Spinal cord (tissue), 10 donors: Measurements from ENCODE around the gene ELP1. TPM values are rescaled to one million over a fixed set of nuclear protein-coding genes. Genes with fewer than 3 reads are reported as not detected.
"Not testable (repeated sequence)": the region's sequence is repeated elsewhere in the genome, so short reads cannot be mapped to it uniquely, and the experiment has no call there.

Experiments
- DNase-seq, 6 donors: peaks; one replicate each; pipeline versions ENCODE4 v3.0.0 to v3.0.0-alpha.2; 2013 to 2015; ENCODE audit warnings: low spot score in 6 of 6, low read depth in 4 of 6
- H3K27ac ChIP-seq: one replicate; pipeline ENCODE4 v1.5.1; 2013; ENCODE audit warnings: low read depth, low read length, control low read depth
- H3K27me3 ChIP-seq: one replicate; pipeline ENCODE4 v1.6.1; 2013; ENCODE audit warnings: low read length; ENCODE audit not compliant: control insufficient read depth, insufficient read depth
- H3K36me3 ChIP-seq: one replicate; pipeline ENCODE4 v1.6.1; 2013; ENCODE audit warnings: low read length; ENCODE audit not compliant: control insufficient read depth, insufficient read depth
- H3K4me1 ChIP-seq: one replicate; pipeline ENCODE4 v1.6.1; 2013; ENCODE audit warnings: low read length; ENCODE audit not compliant: control insufficient read depth, insufficient read depth
- H3K4me3 ChIP-seq: one replicate; pipeline ENCODE4 v1.5.1; 2013; ENCODE audit warnings: low read depth, low read length, control low read depth
- H3K9me3 ChIP-seq: one replicate; pipeline ENCODE4 v1.6.1; 2013; ENCODE audit warnings: low read length; ENCODE audit not compliant: control insufficient read depth, insufficient read depth
- WGBS: methylation state at CpG from one replicate; pipeline ENCODE4 v1.1.5; 2013; ENCODE audit warnings: missing lambda C conversion rate; ENCODE audit not compliant: insufficient coverage; 5-methylcytosine and 5-hydroxymethylcytosine counted together
- long read RNA-seq, 4 donors: transcript quantifications; one replicate each; lab custom pipeline, GENCODE V29; 2026
- polyA plus RNA-seq, 2 donors: library from polyadenylated mRNA; unstranded; fragments of 120-200 nt; gene quantifications; one replicate each; pipeline ENCODE4 v1.2.1, GENCODE V29; 2013; ENCODE audit not compliant: insufficient read length in 2 of 2
- total RNA-seq, 2 donors: library from RNA; depleted of rRNA in 1 of 2; stranded (reverse); fragments of 120-200 nt in 1 of 2; fragments of >200 nt in 1 of 2; gene quantifications; one replicate each; pipeline versions ENCODE4 v1.2.3 to v1.2.4, GENCODE V29; 2013 to 2014
- donor health status: healthy.

ELP1 gene
- total RNA-seq, result 10 to 100 TPM; 41.9 to 60.2 TPM
- 10 to 100 TPM; 53.4 to 57.0 TPM for polyA plus RNA-seq
- long read RNA-seq, donor 1, full-length matches to known transcripts, result 4 of 4 reads
- long read RNA-seq, donor 1, partial matches to known transcripts, result 0 of 4 reads
- long read RNA-seq, donor 1, other reads (novel, unspliced or antisense), result 0 of 4 reads
- long read RNA-seq, donor 2, result 0 reads
- long read RNA-seq, donor 3, full-length matches to known transcripts, result 2 of 2 reads
- long read RNA-seq, donor 3, partial matches to known transcripts, result 0 of 2 reads
- long read RNA-seq, donor 3, other reads (novel, unspliced or antisense), result 0 of 2 reads
- long read RNA-seq, donor 4, result 0 reads

DNA sequence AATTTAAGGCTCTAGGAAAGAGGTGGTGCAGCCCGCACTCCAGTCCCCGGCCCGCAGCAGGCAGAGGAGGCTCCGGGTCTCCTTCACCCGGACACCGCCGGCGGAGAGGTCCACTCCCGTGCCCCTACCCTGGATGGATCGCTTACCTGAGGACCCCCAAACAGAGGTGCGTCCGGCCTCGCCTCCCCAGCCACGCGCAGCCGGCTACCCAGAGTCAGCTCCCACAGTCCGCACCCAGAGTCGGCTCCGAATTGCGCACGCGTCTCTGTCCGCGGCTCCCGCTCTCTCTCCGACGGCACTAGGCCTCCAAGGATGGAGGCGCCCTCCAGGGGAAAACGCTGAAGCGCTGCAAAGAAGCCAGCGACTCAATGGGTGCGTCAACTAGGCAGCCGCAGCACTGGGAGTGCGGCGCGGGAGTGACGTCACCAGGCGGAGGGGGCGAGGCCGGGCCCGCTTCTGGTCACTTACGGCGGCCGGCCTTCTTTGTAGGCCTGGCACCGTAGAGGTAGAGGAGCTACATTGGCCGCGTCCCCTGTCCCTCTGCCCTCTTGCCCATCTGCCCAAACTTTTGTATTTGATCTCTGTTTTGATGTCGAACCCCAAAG, at the start of gene ELP1:
Gene ELP1, minus strand, starts transcription at position 407 of the 605 bp plus-strand sequence. CDS start 2,978 bp downstream, outside the sequence.
- WGBS, result under 1% methylated on average over 41 of the region's 48 CpGs
- Histone ChIP-seq H3K36me3 (peaks cover 6% of the 10 kb centered on the region), H3K9me3 (no peaks in the 10 kb centered on the region), H3K27ac (peak within 1 kb of the TSS; percentile 94), H3K4me1 (peaks cover 4% of the 10 kb centered on the region), H3K27me3 (no peaks in the 10 kb centered on the region), H3K4me3 (peak within 1 kb of the TSS; percentile 95)
- DNase-seq, result peak; percentile 77 to 98 (median 89)

DNA sequence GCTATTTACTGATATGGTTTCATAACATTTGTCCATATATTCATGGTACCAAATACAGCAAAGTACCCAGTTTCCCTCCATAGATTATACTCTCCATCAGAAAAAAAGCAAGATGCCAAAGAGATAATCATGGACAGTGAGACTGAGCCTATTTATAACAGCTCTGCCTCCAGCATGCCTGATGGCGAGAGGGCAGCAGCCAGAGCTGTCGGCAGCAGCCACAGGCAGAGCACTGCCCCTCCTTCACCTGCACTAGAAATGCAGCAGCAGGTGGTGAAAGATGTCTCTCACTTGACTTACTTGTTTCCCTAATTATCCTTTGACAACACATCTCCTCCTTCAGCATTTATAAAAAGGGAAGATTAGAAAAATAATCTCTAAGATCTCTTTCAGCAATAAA, 47.0 kb upstream of the ELP1 start:
- no peaks in the 10 kb centered on the region for H3K9me3 ChIP-seq
- H3K27me3 ChIP-seq, result no peaks in the 10 kb centered on the region
- H3K36me3 ChIP-seq, result no peaks in the 10 kb centered on the region
- no peaks in the 10 kb centered on the region for H3K4me1 ChIP-seq
- H3K27ac ChIP-seq, result no peak overlapping the region
- no peak overlapping the region for H3K4me3 ChIP-seq
- WGBS, result 100% methylated on average over 1 of the region's 2 CpGs
- DNase-seq, result no peak

GRCh38 chr9:108978205-108978604, 44.3 kb upstream of the ELP1 start:
- no peaks in the 10 kb centered on the region for H3K27me3 ChIP-seq
- no peak overlapping the region for H3K27ac ChIP-seq
- no peaks in the 10 kb centered on the region for H3K4me1 ChIP-seq
- 80% methylated on average over 1 of the region's 1 CpG for WGBS
- no peak overlapping the region for H3K4me3 ChIP-seq
- peak in 1 of 6 donors; percentile 29 for DNase-seq
- H3K9me3 ChIP-seq, result no peaks in the 10 kb centered on the region
- H3K36me3 ChIP-seq, result no peaks in the 10 kb centered on the region

DNA sequence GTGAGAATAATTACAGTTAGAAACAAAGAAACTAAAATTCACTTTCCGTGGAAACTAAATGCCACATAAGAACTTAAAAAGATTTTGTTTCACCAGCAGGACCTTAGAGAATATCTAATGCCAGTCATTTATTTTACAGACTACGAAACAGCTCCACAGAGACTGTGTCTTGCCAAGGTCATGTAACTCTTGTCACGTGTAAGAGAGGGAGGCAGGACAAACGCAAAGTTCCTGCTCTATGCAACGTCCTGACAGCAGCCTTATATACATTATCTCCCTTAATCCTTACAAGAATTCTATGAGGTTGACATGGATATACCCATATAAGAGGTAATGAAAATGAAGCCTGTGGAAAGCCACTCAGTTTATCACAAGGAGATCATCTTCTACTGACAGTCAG, 40.0 kb upstream of the ELP1 start:
- Histone ChIP-seq H3K27me3 (no peaks in the 10 kb centered on the region), H3K9me3 (no peaks in the 10 kb centered on the region), H3K4me1 (no peaks in the 10 kb centered on the region), H3K36me3 (no peaks in the 10 kb centered on the region), H3K27ac (no peak overlapping the region), H3K4me3 (no peak overlapping the region)
- WGBS, result no CpG with 5 or more reads among the region's 5 CpGs
- peak in 2 of 6 donors; percentile 25 to 39 for DNase-seq

DNA sequence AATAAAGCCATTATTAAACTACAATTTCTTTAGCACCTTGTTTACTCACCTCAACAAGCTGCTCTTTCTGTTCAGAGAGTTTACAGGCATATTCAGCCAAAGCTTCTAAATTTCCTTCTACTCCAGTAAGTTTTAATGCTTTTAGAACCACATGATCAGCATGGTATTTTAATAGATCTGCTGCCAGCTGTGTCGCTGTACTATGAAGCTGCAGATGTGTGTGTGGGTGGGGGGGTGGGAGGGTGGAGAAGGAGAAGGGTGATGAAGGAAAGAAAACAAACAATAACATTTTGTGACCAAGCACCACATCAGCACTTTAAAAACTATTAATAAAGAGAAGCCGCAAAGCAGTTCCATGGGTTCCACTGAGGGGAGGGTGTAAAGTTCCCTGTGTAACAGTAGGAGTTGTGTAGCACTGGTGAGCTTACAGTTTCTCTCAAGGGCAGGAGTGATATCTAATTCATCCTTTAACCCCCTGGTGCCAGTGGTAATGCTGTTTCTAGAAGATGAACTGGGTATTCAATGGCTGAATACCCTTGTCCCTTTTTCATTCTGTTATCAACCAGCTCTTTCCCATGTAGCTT, 38.8 kb upstream of the ELP1 start:
- no peaks in the 10 kb centered on the region for H3K9me3 ChIP-seq
- no CpG with 5 or more reads among the region's 2 CpGs for WGBS
- no peaks in the 10 kb centered on the region for H3K27me3 ChIP-seq
- DNase-seq, result peak in 2 of 6 donors; percentile 47 to 53
- H3K4me1 ChIP-seq, result no peaks in the 10 kb centered on the region
- no peaks in the 10 kb centered on the region for H3K36me3 ChIP-seq
- H3K4me3 ChIP-seq, result no peak overlapping the region
- no peak overlapping the region for H3K27ac ChIP-seq

DNA sequence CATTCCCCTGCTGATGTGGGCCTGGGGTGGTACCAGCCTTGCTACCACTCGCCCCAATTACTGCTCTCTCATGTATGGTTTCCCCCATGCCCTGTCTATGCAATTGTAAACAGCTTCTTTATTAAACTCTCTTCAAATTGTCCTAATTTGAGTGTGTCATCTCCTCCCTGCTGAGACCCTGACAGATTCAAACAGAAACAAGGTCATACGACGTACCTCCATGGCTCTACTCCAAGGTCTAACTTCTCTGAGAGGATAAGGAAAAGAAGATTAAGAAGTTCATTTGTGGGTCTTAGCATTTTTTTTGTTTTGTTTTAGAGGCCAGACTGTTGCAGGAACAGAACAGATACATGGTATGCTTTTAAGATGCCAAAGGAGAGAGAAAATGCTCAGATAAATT, 38.3 kb upstream of the ELP1 start:
- Histone ChIP-seq H3K27ac (peak overlapping the region; percentile 22), H3K36me3 (no peaks in the 10 kb centered on the region), H3K4me1 (no peaks in the 10 kb centered on the region), H3K9me3 (no peaks in the 10 kb centered on the region), H3K4me3 (no peak overlapping the region), H3K27me3 (no peaks in the 10 kb centered on the region)
- DNase-seq, result peak in 1 of 6 donors; percentile 25
- 83% methylated on average over 1 of the region's 3 CpGs for WGBS

DNA sequence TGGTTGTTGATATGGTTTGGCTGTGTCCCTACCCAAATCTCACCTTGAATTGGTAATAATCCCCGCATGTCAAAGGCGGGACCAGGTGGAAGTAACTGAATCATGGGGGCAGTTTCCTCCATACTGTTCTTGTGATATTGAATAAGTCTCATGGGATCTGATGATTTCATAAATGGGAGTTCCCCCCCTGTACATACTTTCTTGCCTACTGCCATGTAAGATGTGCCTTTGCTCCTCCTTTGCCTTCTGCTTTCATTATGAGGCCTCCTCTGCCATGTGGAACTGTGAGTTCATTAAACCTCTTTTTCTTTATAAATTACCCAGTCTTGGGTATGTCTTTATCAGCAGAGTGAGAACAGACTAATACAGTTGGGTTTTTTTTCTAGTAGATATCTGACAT, 37.5 kb upstream of the ELP1 start:
- H3K27me3 ChIP-seq, H3K4me3 ChIP-seq, H3K4me1 ChIP-seq, H3K9me3 ChIP-seq, H3K36me3 ChIP-seq, H3K27ac ChIP-seq, DNase-seq: not testable (repeated sequence)
- WGBS, result no CpG with 5 or more reads among the region's 2 CpGs

GRCh38 chr9:108967916-108968315, 34.0 kb upstream of the ELP1 start:
- H3K4me1 ChIP-seq, result no peaks in the 10 kb centered on the region
- H3K9me3 ChIP-seq, result no peaks in the 10 kb centered on the region
- H3K4me3 ChIP-seq, result no peak overlapping the region
- peak in 1 of 6 donors; percentile 81 for DNase-seq
- H3K27me3 ChIP-seq, result no peaks in the 10 kb centered on the region
- H3K27ac ChIP-seq, result no peak overlapping the region
- no peaks in the 10 kb centered on the region for H3K36me3 ChIP-seq

DNA sequence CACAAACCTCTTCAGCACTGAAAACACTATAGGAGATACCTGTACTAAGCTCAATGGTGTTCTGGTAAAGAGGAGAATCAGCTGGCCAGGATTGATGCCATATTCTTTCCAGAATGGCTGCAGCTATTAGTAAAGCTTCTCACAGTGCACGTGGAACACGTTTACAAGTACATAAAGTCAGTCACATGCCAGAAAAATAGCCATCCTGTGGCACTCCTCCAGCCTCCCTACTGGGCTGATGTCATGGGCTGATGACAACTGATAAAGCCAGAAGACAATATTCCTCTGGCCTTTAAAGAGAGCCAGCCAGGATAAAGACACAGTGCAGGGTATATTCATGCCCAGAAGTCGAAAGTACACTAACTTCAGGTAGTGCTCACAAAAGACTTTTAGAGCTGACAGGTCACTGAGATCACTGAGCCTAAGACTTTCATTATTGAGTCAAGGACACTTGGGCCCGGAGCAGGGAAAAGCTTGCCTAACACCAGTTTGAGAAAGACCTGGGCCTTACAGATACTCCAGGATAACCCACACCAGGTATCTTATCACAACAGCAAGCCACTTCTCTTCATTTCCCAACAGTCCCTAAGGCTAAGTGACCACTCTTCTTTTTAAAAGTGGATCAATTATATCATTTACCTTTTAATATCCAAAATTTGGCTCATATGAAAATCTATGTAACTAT, 29.7 kb upstream of the ELP1 start:
- H3K4me3 ChIP-seq, result no peak overlapping the region
- DNase-seq, result no peak
- no peaks in the 10 kb centered on the region for H3K4me1 ChIP-seq
- H3K36me3 ChIP-seq, result no peaks in the 10 kb centered on the region
- WGBS, result 80% methylated on average over 4 of the region's 4 CpGs
- H3K9me3 ChIP-seq, result no peaks in the 10 kb centered on the region
- H3K27ac ChIP-seq, result no peak overlapping the region
- H3K27me3 ChIP-seq, result no peaks in the 10 kb centered on the region
